Measurements from ENCODE around the gene FAM107B.

DNA sequence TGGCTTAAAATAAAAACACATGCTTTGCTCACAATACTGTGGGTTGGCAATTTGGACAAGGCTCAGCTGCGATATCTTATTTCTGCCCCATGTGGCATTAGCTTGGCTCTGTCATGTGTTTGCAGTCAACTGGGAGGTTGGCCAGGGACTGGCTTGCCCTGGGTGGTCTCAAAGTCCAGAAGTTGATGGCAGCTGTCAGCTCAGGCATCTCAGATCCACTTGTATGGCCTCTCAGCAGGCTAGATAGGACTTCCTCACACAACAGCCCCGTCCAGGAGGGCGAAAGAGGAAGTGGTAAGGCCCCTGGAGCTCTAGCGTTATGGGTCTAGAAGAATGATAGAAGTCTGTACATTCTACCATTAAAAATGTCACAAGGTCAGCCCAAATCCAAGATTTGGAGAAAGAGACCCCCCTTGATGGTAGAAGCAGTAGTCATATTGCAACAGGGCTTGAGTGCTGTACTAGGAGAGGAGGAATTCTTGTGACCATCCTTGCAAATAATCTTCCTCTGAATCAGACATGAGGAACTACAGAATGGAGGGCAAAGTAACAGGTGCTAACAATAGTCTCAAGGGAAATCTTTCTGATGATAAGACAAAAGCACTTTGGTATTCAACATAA is 166.2 kb downstream of the FAM107B start:
- TF ChIP-seq REST (IDR thresholded peaks at IDR 0.05; ENCODE audit: insufficient read depth in 1 of 2, low read depth in 2 of 2, low read length in 2 of 2) (no peak), POLR2AphosphoS5 (IDR thresholded peaks at IDR 0.05; ENCODE audit: low read depth, low read length) (no peak), TAF1 (IDR thresholded peaks at IDR 0.05; ENCODE audit: borderline replicate concordance, insufficient read depth, low read length) (no peak)

Measured in PFSK-1 (cell line).